AG10803 (cell line): Measurements from ENCODE around the gene TMEM232.
A peak's percentile ranks its signal among the peaks of the same experiment; 100 is the strongest.

ENCODE experiments used
- DNase-seq: peaks from one replicate; pipeline ENCODE4 v3.0.0; 2010; ENCODE audit warnings: low read depth
- H3K4me3 ChIP-seq: 2 replicates; pipeline ENCODE4 v1.5.1; 2011; ENCODE audit warnings: mild to moderate bottlenecking, low read length, control low read depth
- TF ChIP-seq, protein P1 (sequence below): conservative IDR thresholded peaks from 2 replicates; pipeline ENCODE4 v1.5.1; 2011; ENCODE audit warnings: mild to moderate bottlenecking, low read length, control low read depth, inconsistent platforms

Gene TMEM232

DNA sequence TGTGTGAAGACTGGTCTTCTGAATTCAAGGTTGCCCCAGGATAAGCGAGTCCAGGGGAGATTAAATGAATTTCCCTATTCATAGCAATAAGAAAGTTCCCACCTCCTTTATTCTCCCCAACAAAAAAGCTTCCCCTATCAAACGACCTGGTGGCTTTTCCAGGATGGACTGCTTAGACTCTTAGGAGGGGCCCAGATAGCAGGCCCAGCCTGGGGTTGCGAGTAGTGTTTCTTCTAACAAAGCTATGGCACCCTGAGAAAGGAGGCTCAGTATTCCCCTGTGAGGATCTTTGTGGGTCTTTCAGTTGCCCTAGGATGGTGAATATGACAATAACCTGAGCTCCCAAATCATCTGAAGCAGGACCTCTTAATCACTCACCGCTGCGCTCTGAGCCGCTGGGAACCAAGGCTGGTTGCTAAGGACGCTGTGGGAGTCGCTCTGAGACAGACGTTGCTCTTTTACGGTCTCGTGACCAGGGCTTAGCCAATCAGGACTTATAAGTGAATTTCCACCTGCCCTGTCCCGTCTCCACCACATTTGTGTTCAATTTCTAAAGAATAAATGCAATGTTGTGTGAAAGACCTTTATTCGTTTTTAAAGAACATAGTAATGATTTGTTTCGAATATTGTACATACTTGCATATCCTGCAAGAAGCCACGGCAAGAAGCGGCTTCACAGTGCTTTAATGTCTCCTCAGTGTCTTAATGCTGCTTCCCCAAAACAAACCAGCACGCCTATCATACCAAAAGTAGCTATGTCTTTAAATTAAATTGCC is at the start of gene TMEM232:
Gene TMEM232 (minus strand): TSS at position 423 of the 776 bp plus-strand sequence. CDS start 59,319 bp downstream, outside the sequence.
- TF ChIP-seq, protein P1, sequence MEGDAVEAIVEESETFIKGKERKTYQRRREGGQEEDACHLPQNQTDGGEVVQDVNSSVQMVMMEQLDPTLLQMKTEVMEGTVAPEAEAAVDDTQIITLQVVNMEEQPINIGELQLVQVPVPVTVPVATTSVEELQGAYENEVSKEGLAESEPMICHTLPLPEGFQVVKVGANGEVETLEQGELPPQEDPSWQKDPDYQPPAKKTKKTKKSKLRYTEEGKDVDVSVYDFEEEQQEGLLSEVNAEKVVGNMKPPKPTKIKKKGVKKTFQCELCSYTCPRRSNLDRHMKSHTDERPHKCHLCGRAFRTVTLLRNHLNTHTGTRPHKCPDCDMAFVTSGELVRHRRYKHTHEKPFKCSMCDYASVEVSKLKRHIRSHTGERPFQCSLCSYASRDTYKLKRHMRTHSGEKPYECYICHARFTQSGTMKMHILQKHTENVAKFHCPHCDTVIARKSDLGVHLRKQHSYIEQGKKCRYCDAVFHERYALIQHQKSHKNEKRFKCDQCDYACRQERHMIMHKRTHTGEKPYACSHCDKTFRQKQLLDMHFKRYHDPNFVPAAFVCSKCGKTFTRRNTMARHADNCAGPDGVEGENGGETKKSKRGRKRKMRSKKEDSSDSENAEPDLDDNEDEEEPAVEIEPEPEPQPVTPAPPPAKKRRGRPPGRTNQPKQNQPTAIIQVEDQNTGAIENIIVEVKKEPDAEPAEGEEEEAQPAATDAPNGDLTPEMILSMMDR = no peak
- peak; percentile 50 for DNase-seq
- peak within 1 kb of the TSS; percentile 42 for H3K4me3 ChIP-seq

DNA sequence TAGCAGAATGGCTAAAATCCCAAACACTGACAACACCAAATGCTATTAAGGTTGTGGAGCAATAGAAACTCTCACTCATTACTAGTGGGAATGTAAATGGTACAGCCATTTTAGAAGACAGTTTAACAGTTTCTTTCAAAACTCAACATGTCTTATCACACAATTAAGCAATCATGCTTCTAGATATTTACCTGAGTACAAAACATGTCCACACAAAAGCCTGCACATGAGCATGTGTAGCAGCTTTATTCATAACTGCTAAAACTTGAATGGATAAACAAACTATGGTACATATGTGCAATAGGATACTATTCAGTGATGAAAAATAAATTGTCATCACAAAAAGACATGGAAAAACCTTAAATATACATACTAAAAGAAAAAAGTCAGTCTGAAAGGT is 43.8 kb upstream of the TMEM232 start:
- H3K4me3 ChIP-seq = no peak overlapping the region
- TF ChIP-seq, protein P1 = no peak
- no peak for DNase-seq

DNA sequence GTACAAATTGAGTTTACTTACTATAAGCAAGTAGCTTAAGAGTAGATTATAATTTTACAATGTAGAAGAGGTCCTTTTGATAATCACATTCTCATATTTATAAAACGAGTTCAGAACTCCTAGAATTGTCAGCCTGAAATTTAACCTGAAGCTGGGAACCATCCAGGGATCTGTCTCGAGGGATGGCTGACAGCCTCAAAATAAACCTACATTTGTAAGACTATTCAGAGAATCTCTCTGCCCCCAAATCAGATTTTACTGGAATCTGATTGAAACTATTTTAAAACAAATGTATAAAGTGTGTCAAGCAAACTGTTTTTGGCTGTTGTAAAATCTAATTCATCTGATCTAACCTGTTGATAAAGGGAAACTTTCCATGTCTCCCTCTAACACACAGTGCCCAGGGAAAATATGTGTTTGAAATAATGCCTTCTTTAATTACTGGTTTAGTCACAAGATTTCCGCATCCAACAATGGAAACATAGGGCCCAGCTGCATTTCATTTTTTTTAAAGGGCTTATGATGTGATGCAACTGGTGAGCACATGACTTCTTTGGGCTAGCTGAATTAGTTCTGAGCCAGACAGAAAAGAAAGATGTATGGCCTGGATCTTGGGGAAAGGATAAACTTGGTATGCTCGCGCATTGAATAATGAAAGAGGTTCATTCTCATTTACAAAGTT is 42.7 kb upstream of the TMEM232 start:
- peak; percentile 89 for DNase-seq
- TF ChIP-seq, protein P1 = no peak
- H3K4me3 ChIP-seq = no peak overlapping the region

DNA sequence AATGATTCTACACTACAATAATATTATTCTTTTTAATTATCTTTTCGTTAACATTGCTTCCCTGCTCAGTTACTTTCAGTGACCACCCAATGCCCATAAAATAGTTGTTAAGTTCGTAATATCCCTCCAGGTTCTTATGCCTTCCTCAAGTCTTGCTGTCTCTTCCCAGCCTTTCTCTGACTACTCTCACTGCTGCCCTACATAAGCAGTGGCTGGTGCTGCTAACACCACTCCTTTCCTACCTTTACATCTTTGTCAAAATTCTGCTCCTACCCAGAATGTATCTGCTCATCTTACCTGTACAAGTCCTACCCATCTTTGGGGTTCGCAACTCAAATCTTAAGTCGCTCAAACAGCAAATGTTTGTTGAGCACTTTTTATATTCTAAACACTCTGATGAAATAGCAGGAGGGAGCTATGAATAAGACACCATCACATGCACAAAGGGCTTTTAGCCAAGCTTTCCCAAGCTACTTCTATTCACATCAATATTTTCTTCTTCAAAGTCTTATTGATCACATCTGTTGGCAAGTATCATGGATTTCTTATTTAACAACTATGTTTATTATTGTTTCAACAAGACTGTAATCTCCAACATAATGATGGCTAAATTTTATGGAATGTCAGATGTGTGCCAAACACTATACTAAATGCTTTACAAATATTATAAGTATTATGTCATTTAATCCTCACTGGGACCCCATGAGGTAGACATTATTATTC is 41.8 kb upstream of the TMEM232 start:
- TF ChIP-seq, protein P1 = no peak
- no peak overlapping the region for H3K4me3 ChIP-seq
- DNase-seq = peak; percentile 78

DNA sequence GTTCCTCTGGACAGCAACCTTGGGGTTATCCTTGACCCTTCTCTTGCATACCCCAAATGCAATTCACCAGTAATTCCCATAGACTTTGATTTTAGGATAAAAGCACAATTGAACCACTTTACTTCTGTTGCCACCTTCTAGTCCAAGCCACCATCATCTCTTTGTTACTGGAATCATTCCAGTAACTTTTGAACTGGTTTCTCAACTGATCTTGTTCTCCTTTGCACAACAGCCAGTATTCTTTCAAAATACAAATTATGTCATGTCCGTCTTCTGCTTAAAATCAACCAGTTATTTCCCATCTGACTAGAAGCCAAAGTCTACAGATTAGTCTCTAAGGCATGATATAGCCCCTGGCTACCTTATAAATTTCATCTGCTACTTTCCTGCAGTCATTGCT is 33.7 kb upstream of the TMEM232 start:
- TF ChIP-seq, protein P1 = no peak
- H3K4me3 ChIP-seq = no peak overlapping the region
- no peak for DNase-seq

DNA sequence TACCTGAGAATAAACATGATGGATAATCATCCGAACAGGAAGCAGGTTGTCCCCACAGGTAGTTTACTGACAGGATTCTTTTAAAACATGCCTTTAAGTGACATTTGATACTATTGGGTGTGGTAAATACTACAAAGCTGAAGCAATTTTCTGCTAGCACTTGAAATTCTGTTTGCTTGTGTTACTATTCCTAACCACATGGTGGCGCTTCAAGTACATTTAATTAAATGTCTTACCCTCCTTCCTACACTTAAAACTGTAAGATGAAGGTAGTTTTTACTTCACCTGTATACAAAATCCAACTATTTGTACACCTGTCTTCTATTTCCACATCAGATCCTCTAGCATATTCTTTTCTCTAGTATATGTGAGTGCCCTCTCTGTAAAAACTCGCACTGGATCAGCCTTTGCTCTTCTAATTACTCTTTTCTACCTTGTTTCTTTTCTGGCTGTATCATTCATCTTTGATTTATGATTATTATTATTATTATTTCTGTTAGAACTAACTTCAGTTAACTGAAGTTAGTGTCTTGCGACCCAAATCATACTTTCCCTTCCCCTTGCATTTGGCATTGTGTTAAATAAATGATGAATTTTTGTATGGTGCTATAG is 30.8 kb upstream of the TMEM232 start:
- TF ChIP-seq, protein P1 = peak; percentile 75
- no peak overlapping the region for H3K4me3 ChIP-seq
- peak; percentile 56 for DNase-seq
